T-helper 1 cell treated with Interleukin-12 subunit alpha and Interleukin-12 subunit beta and Interleukin-4 antibody, amounts not matched to agents 30 μg/mL and 1 μg/mL, for 36 hours (primary cell): ENCODE results near the gene CHD3.
A peak's percentile ranks its signal among the peaks of the same experiment; 100 is the strongest.
"Not testable (repeated sequence)": the region's sequence is repeated elsewhere in the genome, so short reads cannot be mapped to it uniquely, and the experiment has no call there.

Experiments
- H3K27ac Mint-ChIP-seq: one replicate; pipeline ENCODE4 v1.8.0; 2021; ENCODE audit warnings: mild to moderate bottlenecking, mixed read lengths
- H3K27me3 Mint-ChIP-seq: one replicate; pipeline ENCODE4 v1.8.0; 2021; ENCODE audit warnings: low read depth, mixed read lengths
- H3K36me3 Mint-ChIP-seq: one replicate; pipeline ENCODE4 v1.8.0; 2021; ENCODE audit warnings: low read depth, mixed read lengths
- H3K4me1 Mint-ChIP-seq: one replicate; pipeline ENCODE4 v1.8.0; 2021; ENCODE audit warnings: low read depth, mixed read lengths
- H3K4me3 Mint-ChIP-seq: one replicate; pipeline ENCODE4 v1.8.0; 2021; ENCODE audit warnings: mild to moderate bottlenecking, moderate library complexity, mixed read lengths
- H3K9me3 Mint-ChIP-seq: one replicate; pipeline ENCODE4 v1.8.0; 2021; ENCODE audit warnings: mixed read lengths

Gene CHD3

DNA sequence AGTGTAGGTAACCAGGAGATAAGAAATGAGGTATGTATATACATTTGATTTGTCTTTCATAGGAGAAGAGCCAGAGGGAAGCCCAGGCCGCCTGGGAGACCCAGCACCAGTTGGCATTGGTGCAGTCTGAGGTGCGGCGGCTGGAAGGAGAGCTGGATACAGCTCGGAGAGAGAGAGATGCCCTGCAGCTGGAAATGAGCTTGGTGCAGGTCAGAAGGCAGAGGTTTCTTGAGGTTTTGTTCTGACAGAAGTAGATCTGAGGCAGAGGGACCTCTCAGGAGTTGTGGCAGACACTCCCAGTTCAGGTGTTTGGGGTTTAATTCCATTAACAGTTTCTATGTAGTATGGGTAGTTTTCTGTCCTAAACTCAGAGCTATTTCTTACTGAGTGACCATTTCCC lies 51.4 kb downstream of the CHD3 start:
- Mint-ChIP-seq H3K4me1 (peaks cover 2% of the 10 kb centered on the region), H3K36me3 (peaks cover 36% of the 10 kb centered on the region), H3K4me3 (no peak overlapping the region), H3K27ac (peak overlapping the region; percentile 41), H3K9me3 (no peaks in the 10 kb centered on the region), H3K27me3 (no peaks in the 10 kb centered on the region)

DNA sequence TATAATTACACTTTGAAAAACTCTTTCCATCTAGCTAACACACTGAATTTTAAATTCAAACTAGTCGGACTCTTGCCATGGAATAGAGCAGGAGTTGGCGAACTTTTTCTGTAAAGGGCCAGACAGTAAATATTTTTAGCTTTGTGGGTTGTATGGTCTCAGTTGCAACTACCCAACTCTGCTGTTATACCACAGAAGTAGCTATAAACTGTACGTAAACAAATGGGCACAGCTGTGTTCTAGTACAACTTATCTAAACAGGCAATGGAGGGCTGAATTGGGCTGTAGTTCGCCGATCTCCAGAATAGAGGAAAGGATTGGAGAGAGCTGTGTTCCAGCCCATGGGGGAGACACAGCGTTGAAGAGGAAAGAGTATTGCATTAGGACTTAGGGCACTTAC lies 52.2 kb downstream of the CHD3 start:
- Mint-ChIP-seq H3K27ac (no peak overlapping the region), H3K9me3 (no peaks in the 10 kb centered on the region), H3K27me3 (no peaks in the 10 kb centered on the region), H3K36me3 (peaks cover 41% of the 10 kb centered on the region), H3K4me3 (no peak overlapping the region), H3K4me1 (peaks cover 2% of the 10 kb centered on the region)

DNA sequence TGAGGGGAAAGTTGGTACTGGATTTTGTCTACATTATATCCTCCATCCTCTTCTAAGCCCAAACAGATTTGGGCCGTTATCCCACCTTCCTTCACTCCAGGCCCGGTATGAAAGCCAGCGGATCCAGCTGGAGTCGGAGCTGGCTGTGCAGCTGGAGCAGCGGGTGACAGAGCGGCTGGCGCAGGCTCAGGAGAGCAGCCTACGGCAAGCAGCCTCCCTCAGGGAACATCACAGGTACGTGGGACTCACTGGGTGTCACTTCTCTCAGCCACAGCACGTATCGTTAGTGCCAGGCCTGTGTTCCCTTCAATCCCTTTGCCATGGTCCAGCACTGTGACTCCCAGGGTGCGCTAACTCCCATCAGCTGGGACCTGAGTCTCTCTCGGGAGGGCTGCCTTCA lies 54.7 kb downstream of the CHD3 start:
- H3K36me3 Mint-ChIP-seq = peaks cover 47% of the 10 kb centered on the region
- no peaks in the 10 kb centered on the region for H3K9me3 Mint-ChIP-seq
- H3K27me3 Mint-ChIP-seq = no peaks in the 10 kb centered on the region
- H3K4me3 Mint-ChIP-seq = no peak overlapping the region
- H3K27ac Mint-ChIP-seq = no peak overlapping the region
- H3K4me1 Mint-ChIP-seq = peaks cover 4% of the 10 kb centered on the region

DNA sequence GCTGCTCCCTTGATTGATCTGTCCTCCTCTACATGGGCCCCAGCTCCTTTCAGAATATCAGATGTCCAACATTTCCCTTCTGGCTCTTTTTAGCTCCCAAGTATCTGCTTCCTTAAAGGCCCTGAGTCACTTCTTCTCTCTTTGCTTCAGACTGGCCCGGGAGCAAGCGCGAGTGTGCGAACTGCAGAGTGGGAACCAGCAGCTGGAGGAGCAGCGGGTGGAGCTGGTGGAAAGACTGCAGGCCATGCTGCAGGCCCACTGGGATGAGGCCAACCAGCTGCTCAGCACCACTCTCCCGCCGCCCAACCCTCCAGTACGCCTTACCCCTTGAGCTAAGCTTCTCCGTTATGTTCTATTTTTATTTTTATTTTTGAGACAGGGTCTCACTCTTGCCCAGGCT lies 55.7 kb downstream of the CHD3 start:
- no peaks in the 10 kb centered on the region for H3K27me3 Mint-ChIP-seq

DNA sequence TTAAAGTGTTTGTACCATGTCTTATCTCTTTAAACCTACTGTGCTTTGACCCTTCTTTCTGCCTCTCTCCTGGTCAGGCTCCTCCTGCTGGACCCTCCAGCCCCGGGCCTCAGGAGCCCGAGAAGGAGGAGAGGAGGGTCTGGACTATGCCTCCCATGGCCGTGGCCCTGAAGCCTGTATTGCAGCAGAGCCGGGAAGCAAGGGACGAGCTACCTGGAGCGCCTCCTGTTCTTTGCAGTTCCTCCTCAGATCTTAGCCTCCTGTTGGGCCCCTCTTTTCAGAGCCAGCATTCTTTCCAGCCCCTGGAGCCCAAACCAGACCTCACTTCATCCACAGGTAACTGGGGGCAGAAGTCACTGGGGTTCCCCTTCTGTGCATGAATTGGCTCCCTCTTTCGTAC lies 57.1 kb downstream of the CHD3 start:
- H3K27me3 Mint-ChIP-seq = no peaks in the 10 kb centered on the region
- H3K4me1 Mint-ChIP-seq = peaks cover 9% of the 10 kb centered on the region
- H3K4me3 Mint-ChIP-seq = no peak overlapping the region
- no peaks in the 10 kb centered on the region for H3K9me3 Mint-ChIP-seq
- H3K36me3 Mint-ChIP-seq = peaks cover 49% of the 10 kb centered on the region
- H3K27ac Mint-ChIP-seq = peak overlapping the region; percentile 70

More for the DNA sequence above, 55.7 kb downstream of the CHD3 start:
- H3K4me1 Mint-ChIP-seq = peaks cover 4% of the 10 kb centered on the region
- peaks cover 55% of the 10 kb centered on the region for H3K36me3 Mint-ChIP-seq
- H3K27ac Mint-ChIP-seq = no peak overlapping the region
- no peaks in the 10 kb centered on the region for H3K9me3 Mint-ChIP-seq
- H3K4me3 Mint-ChIP-seq = no peak overlapping the region

DNA sequence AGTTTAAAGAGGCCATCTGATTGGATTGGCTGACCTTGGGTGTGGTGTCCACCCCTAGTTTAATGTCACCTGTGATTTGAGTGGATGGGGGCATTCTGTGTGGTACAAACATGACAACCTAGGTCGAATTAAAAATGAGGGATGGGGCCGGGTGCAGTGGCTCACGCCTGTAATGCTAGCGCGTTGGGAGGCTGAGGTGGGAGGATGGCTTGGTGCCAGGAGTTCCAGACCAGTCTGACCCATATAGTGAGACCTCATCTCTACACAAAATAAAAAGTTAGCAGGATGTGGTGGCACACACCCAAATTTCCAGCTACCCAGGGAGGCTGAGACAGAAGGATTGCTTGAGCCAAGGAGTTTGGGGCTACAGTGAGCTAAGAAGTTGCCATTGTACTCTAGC lies 57.9 kb downstream of the CHD3 start:
- Mint-ChIP-seq H3K9me3 (no peaks in the 10 kb centered on the region), H3K27me3 (no peaks in the 10 kb centered on the region), H3K4me1 (peaks cover 12% of the 10 kb centered on the region), H3K36me3 (peaks cover 45% of the 10 kb centered on the region), H3K4me3 (no peak overlapping the region), H3K27ac (no peak overlapping the region)

DNA sequence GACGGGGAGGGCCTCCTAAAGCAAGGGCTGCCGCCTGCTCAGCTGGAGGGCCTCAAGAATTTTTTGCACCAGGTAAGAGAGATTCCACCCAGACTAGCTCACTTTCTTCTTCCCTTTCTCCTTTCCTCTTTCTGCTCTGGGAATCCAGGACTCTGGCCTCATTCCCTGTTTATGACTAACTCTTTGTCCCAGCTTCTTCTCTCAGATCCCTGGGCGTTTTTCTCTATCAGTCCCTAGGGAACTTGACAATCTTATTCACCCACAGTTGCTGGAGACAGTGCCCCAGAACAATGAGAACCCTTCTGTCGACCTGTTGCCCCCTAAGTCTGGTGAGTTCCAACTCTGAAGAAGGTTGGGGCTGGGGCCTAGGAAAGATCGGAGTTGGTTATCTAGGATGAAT lies 59.1 kb downstream of the CHD3 start:
- Mint-ChIP-seq H3K4me3 (no peak overlapping the region), H3K27ac (no peak overlapping the region), H3K9me3 (no peaks in the 10 kb centered on the region), H3K27me3 (no peaks in the 10 kb centered on the region), H3K36me3 (peaks cover 45% of the 10 kb centered on the region), H3K4me1 (peaks cover 17% of the 10 kb centered on the region)

DNA sequence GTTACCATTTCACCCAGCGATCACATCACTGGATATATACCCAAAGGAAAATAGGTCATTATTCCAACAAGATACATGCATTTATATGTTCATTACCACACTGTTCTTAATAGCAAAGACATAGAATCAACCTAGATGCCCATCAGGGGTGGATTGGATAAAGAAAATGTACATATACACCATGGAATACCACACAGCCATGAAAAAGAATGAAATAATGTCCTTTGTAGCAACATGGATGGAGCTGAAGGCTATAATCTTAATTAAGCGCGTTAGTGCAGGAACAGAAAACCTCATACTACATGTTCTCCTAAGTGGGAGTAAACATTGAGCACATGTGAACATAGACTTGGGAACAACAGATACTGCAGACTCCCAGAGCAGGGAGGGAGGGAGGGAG lies 62.0 kb downstream of the CHD3 start:
- Mint-ChIP-seq H3K27me3 (no peaks in the 10 kb centered on the region), H3K27ac (peak overlapping the region; percentile 53), H3K36me3 (peaks cover 29% of the 10 kb centered on the region), H3K4me3 (no peak overlapping the region), H3K9me3 (no peaks in the 10 kb centered on the region), H3K4me1 (peaks cover 22% of the 10 kb centered on the region)

DNA sequence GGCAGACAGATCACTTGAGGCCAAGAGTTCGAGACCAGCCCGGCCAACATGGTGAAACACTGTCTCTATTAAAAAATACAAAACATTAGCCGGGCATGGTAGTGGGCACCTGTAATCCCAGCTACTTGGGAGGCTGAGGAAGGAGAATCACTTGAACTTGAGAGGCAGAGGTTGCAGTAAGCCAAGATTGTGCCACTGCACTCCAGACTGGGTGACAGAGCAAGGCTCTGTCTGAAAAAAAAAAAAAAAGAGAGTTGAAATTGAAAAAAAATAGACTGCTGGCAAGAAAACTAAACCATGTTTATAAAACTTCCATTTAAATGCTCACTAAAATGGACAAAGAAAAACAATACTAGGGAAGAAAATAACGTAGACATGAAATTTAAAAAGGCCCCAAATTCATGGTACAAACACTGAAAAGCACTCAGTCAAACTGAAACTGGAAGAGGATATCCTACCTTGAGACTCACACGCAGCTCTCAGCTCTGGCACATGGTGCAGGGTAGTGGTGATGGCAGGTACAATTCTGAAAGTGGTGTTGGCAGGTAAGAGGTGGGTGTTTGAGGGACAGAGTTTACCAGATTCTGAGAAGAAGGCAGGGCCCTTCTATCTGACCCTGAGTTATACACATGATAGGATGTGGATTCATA lies 62.7 kb downstream of the CHD3 start:
- peak overlapping the region; percentile 47 for H3K4me3 Mint-ChIP-seq
- H3K27me3 Mint-ChIP-seq = no peaks in the 10 kb centered on the region
- H3K27ac Mint-ChIP-seq = peak overlapping the region; percentile 90
- peaks cover 22% of the 10 kb centered on the region for H3K4me1 Mint-ChIP-seq
- peaks cover 26% of the 10 kb centered on the region for H3K36me3 Mint-ChIP-seq
- no peaks in the 10 kb centered on the region for H3K9me3 Mint-ChIP-seq

DNA sequence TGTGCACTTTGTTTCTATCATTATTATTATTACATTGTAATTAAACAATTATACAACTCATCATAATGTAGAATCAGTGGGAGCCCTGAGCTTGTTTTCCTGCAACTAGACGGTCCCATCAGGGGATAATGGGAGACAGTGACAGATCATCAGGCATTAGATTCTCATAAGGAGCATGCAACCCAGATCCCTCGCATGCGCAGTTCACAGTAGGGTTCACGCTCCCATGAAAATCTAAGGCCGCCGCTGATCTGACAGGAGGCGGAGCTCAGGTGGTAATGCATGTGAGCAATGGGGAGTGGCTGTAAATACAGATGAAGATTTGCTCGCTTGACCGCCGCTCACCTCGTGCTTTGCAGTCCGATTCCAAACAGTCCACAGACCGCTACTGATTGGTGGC lies 64.7 kb downstream of the CHD3 start:
- not testable (repeated sequence) for H3K9me3 Mint-ChIP-seq, H3K27me3 Mint-ChIP-seq, H3K4me3 Mint-ChIP-seq
- Mint-ChIP-seq H3K27ac (peak overlapping the region; percentile 50), H3K4me1 (peaks cover 18% of the 10 kb centered on the region), H3K36me3 (peaks cover 13% of the 10 kb centered on the region)

DNA sequence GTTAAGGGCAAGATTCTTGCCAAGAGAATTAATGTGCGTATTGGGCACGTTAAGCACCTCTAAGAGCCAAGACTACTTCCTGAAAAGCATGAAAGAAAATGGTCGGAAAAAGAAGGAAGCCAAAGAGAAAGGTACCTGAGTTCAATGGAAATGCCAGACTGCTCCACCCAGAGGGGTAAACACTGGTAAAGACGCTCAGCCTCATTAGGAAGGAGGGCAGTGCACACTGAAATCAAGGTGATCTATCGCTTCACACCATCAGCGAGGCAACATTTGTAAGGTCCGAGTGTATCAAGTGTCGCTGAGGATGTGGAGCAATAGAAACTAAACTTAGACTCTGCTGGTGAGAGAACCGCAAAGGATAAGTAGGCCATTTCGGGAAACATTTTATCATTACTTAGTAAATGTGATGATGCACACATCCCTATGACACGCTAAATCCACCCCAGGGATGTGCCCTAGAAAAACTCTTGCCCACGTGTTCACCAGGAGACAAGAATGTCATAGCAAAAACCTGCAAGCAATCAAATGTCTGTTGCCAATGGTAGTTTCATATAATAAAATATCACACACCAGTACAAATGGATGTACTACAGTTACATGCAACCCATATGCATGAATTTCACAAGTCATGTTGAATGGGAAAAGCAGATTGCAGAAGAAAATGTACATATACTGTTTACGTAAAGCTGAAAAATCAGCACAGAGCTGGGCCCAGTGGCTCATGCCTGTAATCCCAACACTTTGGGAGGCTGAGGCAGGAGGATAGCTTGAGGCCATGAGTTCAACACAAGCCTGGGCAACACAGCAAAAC lies 67.0 kb downstream of the CHD3 start:
- H3K9me3 Mint-ChIP-seq = no peaks in the 10 kb centered on the region
- H3K4me1 Mint-ChIP-seq = peaks cover 15% of the 10 kb centered on the region
- no peak overlapping the region for H3K4me3 Mint-ChIP-seq
- no peaks in the 10 kb centered on the region for H3K36me3 Mint-ChIP-seq
- H3K27me3 Mint-ChIP-seq = peaks cover 6% of the 10 kb centered on the region
- H3K27ac Mint-ChIP-seq = no peak overlapping the region

DNA sequence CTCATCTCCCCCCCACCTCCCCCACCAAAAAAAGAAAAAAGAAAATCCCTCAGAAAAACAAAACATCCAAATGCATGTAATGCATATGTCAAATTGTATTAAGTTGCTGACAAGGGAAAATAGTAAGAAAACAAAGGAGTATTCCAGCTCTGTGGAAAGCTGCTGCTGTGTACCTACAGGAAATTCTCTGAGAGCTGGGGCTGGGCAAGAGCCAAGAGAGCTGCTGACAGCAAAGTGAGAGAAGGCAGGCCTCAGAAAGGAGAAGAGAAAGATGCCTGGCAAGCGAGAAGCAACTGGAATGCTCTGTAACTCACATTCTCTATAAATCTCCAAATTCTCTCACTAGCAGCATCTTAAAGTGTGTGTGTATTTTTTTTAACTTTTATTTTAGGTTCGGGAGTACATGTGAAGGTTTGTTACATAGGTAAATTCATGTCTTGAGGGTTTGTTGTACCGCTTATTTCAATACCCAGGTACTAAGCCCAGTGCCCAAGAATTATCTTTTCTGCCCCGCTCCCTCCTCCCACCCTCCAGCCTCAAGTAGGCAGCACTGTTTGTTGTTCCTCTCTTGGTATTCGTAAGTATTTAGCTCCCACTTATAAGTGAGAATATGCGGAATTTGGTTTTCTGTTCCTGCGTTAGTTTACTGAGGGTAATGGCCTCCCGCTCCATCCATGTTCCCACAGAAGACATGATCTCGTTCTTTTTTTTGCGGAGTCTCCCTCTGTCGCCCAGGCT lies 67.8 kb downstream of the CHD3 start:
- Mint-ChIP-seq H3K36me3 (no peaks in the 10 kb centered on the region), H3K27me3 (peaks cover 6% of the 10 kb centered on the region), H3K4me1 (peaks cover 12% of the 10 kb centered on the region), H3K27ac (no peak overlapping the region), H3K9me3 (no peaks in the 10 kb centered on the region), H3K4me3 (no peak overlapping the region)

DNA sequence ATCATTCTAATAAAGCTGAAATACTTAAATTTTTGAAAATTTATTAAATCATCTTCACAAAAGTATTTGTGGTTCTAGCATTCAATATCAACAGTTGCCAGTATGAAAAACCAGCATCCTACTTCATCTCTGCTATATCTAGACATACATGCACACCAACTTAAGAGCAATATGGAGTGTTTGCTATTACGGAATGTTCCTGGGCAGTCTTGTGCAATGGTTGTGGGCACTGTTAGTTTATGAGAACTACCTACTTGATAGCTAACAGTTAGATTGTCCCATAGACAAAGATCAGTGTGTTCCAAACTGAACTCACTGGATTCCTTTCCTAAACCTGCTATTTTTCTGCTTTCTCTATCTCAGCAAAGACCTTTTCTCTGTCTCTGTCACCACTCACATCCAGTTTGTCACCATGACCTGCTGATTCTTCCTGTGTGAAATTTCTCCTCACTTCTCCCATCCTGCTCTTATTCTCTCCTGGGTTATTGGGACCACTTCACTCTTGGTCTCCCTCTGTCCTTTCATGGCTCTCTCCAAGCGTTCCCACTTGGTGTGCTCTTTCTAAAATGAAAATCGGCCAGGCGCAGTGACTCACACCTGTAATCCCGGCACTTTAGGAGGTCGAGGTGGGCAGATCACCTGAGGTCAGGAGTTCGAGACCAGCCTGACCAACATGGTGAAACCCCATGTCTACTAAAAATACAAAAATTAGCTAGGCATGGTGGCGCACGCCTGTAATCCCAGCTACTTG lies 71.1 kb downstream of the CHD3 start:
- Mint-ChIP-seq H3K4me1 (peaks cover 2% of the 10 kb centered on the region), H3K36me3 (no peaks in the 10 kb centered on the region), H3K9me3 (no peaks in the 10 kb centered on the region), H3K4me3 (no peak overlapping the region), H3K27me3 (peaks cover 11% of the 10 kb centered on the region), H3K27ac (no peak overlapping the region)

DNA sequence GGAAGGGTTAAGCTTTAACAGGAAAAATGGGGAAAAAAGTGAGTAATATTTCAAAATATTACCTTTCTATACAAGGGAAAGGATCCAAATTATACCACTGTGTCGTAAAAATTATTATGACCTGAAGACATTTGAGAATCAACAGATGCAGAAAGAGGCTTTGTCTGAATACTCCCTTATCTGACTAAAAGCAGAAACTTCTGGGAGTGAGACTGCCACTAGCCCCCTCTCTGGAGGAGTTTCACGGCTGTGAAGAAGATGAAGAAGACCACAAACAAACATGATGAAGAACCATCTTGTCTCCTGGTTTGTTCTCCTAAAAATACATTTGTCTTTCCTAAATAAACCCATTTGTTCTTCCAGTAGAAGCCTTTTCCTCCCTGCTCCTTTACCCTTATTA lies 72.8 kb downstream of the CHD3 start:
- no peaks in the 10 kb centered on the region for H3K9me3 Mint-ChIP-seq
- no peaks in the 10 kb centered on the region for H3K36me3 Mint-ChIP-seq
- no peak overlapping the region for H3K4me3 Mint-ChIP-seq
- peaks cover 11% of the 10 kb centered on the region for H3K27me3 Mint-ChIP-seq
- H3K4me1 Mint-ChIP-seq = peaks cover 2% of the 10 kb centered on the region
- no peak overlapping the region for H3K27ac Mint-ChIP-seq
